Non-pigmented ciliary epithelial cell (primary cell): Measurements from ENCODE around the gene CLSTN1.
"Not testable (repeated sequence)": the region's sequence is repeated elsewhere in the genome, so short reads cannot be mapped to it uniquely, and the experiment has no call there.

Source experiments
- DNase-seq: peaks from one replicate; pipeline ENCODE4 v3.0.0-alpha.2; 2010; ENCODE audit warnings: low read depth

The CLSTN1 gene

GRCh38 chr1:9794081-9794480 is 29.7 kb downstream of the CLSTN1 start:
- DNase-seq = no peak

- DNase-seq = no peak
Measured at GRCh38 chr1:9793291-9793690, 30.5 kb downstream of the CLSTN1 start.

- no peak for DNase-seq
Measured at GRCh38 chr1:9792156-9793042, 31.4 kb downstream of the CLSTN1 start.

- not testable (repeated sequence) for DNase-seq
Measured at GRCh38 chr1:9789700-9790099, 34.1 kb downstream of the CLSTN1 start.

- DNase-seq = no peak
Measured at GRCh38 chr1:9787702-9788101, 36.1 kb downstream of the CLSTN1 start.

- no peak for DNase-seq
Measured at GRCh38 chr1:9785406-9785805, 38.4 kb downstream of the CLSTN1 start.

GRCh38 chr1:9784508-9785133 is 39.1 kb downstream of the CLSTN1 start:
- DNase-seq = peak; percentile 32

GRCh38 chr1:9782897-9783296 is 40.9 kb downstream of the CLSTN1 start:
- no peak for DNase-seq

GRCh38 chr1:9782116-9782751 is 41.5 kb downstream of the CLSTN1 start:
- no peak for DNase-seq

- no peak for DNase-seq
Measured at GRCh38 chr1:9780554-9781110, 43.1 kb downstream of the CLSTN1 start.

GRCh38 chr1:9778905-9779304 is 44.9 kb downstream of the CLSTN1 start:
- DNase-seq = no peak

GRCh38 chr1:9776685-9777084 is 47.1 kb downstream of the CLSTN1 start:
- no peak for DNase-seq

- DNase-seq = no peak
Measured at GRCh38 chr1:9774712-9775679, 48.8 kb downstream of the CLSTN1 start.

GRCh38 chr1:9770298-9770697 is 53.5 kb downstream of the CLSTN1 start:
- DNase-seq = no peak

- DNase-seq = no peak
Measured at GRCh38 chr1:9768983-9769382, 54.8 kb downstream of the CLSTN1 start.

GRCh38 chr1:9767964-9768668 is 55.6 kb downstream of the CLSTN1 start:
- no peak for DNase-seq

- peak; percentile 100 for DNase-seq
Measured at GRCh38 chr1:9766759-9767442, 56.9 kb downstream of the CLSTN1 start.

GRCh38 chr1:9764550-9764949 is 59.2 kb downstream of the CLSTN1 start:
- DNase-seq = no peak

GRCh38 chr1:9763914-9764313 is 59.9 kb downstream of the CLSTN1 start:
- no peak for DNase-seq

- not testable (repeated sequence) for DNase-seq
Measured at GRCh38 chr1:9762446-9762845, 61.3 kb downstream of the CLSTN1 start.
